ENCODE measurements around the gene LAD1.

Gene LAD1

GRCh38 chr1:201434266-201434665 lies 35.1 kb upstream of the LAD1 start:
- TF ChIP-seq CTCF (IDR thresholded peaks at IDR 0.05; ENCODE audit: low read depth, low read length): no peak
- no peak for DNase-seq (ENCODE audit: extremely low read depth, low read depth)

- no peak for DNase-seq (ENCODE audit: extremely low read depth, low read depth)
- TF ChIP-seq CTCF (IDR thresholded peaks at IDR 0.05; ENCODE audit: low read depth, low read length): no peak
Measured at GRCh38 chr1:201433609-201434008, 34.5 kb upstream of the LAD1 start.

GRCh38 chr1:201430776-201431175 lies 31.7 kb upstream of the LAD1 start:
- no peak for DNase-seq (ENCODE audit: extremely low read depth, low read depth)
- no peak for TF ChIP-seq CTCF (IDR thresholded peaks at IDR 0.05; ENCODE audit: low read depth, low read length)

- no peak for DNase-seq (ENCODE audit: extremely low read depth, low read depth)
- no peak for TF ChIP-seq CTCF (IDR thresholded peaks at IDR 0.05; ENCODE audit: low read depth, low read length)
Measured at GRCh38 chr1:201429736-201430501, 30.8 kb upstream of the LAD1 start.

GRCh38 chr1:201427963-201428362 lies 28.8 kb upstream of the LAD1 start:
- TF ChIP-seq CTCF (IDR thresholded peaks at IDR 0.05; ENCODE audit: low read depth, low read length): no peak
- DNase-seq (ENCODE audit: extremely low read depth, low read depth): no peak

- no peak for DNase-seq (ENCODE audit: extremely low read depth, low read depth)
- no peak for TF ChIP-seq CTCF (IDR thresholded peaks at IDR 0.05; ENCODE audit: low read depth, low read length)
Measured at GRCh38 chr1:201426479-201427310, 27.6 kb upstream of the LAD1 start.

GRCh38 chr1:201424146-201424545 lies 25.0 kb upstream of the LAD1 start:
- no peak for TF ChIP-seq CTCF (IDR thresholded peaks at IDR 0.05; ENCODE audit: low read depth, low read length)
- DNase-seq (ENCODE audit: extremely low read depth, low read depth): no peak
